DMS79 treated with DMSO at 0.1 percent for 48 hours (cell line): ENCODE measurements around the gene CHRNA10.

Source experiments
- DNase-seq: peaks from one replicate; lab custom pipeline; 2025; lab: John Stamatoyannopoulos, UW

Gene CHRNA10

GRCh38 chr11:3632070-3632660 is 39.0 kb downstream of the CHRNA10 start:
- DNase-seq = no peak

- DNase-seq = no peak
Observed at GRCh38 chr11:3631331-3631730, 39.9 kb downstream of the CHRNA10 start.

GRCh38 chr11:3627291-3627690 is 43.9 kb downstream of the CHRNA10 start:
- DNase-seq = no peak

GRCh38 chr11:3626250-3626960 is 44.8 kb downstream of the CHRNA10 start:
- no peak for DNase-seq

- no peak for DNase-seq
Observed at GRCh38 chr11:3623767-3624458, 47.3 kb downstream of the CHRNA10 start.

- no peak for DNase-seq
Observed at GRCh38 chr11:3623121-3623520, 48.1 kb downstream of the CHRNA10 start.

GRCh38 chr11:3622521-3622920 is 48.7 kb downstream of the CHRNA10 start:
- DNase-seq = no peak

GRCh38 chr11:3617990-3618389 is 53.2 kb downstream of the CHRNA10 start:
- DNase-seq = no peak

GRCh38 chr11:3616721-3617460 is 54.3 kb downstream of the CHRNA10 start:
- peak; percentile 14 for DNase-seq

- DNase-seq = peak; percentile 15
Observed at GRCh38 chr11:3615998-3616397, 55.2 kb downstream of the CHRNA10 start.
